Stimulated activated naive CD4-positive, alpha-beta T cell treated with Interleukin-2 at 50 U/mL for 16 hours (primary cell): ENCODE measurements around the gene CFAP100.

ENCODE experiments used
- DNase-seq: peaks from one replicate; lab custom pipeline; 2025; lab: John Stamatoyannopoulos, UW

CFAP100 gene

DNA sequence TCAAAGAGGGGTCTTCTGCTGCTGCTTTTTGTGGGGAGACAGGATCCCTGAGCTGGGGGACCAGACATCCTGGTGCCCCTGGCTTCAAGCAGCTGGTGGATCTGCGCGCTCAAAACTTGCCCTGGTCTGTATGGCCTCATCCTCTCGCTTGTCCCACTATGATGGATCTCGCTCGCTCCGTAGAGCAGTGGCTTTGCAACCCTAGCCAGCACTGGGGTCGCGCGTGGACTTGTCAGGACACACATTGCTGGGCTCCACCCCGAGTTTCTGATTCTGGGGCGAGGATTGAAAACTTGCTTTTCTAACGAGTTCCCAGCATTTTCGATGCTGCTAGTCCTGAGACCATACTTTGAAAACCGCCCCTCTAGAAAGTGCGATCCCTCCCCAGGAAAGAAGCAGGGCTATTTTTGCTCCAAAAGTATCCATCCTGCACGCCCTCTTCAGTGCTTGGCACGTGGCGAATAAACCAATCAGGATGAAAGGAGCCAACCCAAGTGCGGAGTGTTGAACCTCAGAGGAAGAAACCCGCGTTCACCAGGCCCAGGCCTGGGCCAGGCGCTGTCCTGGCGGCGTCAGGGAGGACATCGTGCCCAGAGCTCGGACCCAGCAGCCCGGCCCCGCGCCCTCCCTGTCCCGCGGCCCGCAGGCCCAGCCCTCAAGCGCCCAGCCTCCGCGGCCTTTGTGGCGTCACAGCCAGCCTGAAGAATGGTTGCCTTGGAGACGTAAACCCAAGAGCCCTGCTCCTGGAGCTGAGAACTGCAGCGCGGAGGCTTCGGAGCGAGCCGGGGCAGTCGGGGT, at the start of gene CFAP100:
Gene CFAP100, plus strand, starts transcription at position 731 of the 798 bp plus-strand sequence. CDS start 1,092 bp downstream, outside the sequence.
- DNase-seq = no peak

DNA sequence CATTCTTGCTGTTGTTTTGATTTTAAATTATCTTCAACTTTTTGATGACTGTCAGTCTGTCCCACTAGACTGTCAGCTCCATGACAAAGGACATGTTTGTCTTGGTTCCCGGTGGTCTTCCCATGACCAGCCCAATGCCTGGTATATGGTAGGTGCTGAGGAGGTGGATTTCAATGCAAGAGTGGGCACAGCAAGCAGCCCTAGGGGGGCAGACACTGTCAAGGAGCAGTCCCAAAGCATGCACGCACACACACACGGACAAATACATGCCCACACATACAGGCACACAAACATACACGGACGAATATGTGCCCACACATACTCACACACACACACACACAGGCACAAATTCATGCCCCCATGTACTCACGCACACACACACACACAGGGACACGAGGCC, 49.5 kb upstream of the CFAP100 start:
- DNase-seq = no peak

DNA sequence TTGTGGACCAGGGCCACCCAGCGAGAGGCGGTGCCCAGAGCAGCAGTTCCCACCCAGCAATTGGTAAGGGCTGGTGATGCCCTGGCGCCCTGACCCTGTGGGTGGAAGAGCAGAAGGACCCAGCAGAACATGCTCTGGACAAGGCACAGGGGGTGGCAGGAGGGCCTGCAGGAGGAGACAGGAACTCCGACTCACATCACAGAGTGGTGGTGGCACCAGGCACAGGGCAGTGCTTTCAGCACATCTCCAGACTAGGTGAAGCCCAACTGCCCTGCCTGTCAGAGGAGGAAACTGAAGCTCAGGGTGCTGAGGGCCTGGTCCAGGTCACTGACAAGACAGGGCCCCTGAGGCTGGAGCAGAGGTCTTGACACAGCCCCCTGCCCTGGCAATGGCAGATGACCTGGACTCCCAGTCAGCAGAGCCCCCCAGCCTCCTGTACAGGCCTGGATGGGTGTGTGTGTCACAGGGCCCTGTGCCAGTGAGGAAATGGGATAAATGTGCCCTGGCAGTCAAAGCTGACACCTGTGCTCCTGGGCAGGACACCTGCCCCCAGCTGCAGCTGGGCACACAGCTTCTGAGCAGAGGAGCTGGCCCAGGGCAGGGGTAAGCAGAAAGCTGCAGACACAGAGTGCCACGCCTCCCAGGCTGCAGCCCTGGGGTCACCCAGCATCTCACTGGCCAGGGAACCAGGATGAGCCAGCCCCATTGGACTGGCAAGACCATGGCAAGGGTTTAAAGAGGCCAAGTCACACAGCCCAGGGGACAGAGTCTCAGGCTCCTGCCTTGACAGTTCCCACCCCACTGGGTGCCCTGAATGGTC, 48.9 kb upstream of the CFAP100 start:
- no peak for DNase-seq

DNA sequence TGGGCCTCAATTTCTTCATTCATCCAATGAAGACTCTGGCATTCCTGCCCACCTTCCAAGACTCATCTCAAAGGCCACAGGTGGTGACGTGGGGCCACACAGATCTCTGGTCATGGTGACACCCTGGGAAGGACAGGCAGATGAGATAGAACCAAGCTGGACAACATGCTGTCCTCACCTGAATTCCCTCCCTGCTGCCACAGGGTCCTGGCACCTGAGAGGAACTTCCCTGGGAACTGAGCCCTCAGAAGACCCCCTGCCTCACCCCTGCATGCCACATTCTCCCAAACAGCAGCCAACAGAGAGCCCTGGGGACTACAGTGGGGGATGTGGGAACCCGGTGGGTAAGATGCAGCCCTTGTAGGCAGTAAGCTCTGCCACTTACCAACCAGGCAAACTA, 48.2 kb upstream of the CFAP100 start:
- no peak for DNase-seq

DNA sequence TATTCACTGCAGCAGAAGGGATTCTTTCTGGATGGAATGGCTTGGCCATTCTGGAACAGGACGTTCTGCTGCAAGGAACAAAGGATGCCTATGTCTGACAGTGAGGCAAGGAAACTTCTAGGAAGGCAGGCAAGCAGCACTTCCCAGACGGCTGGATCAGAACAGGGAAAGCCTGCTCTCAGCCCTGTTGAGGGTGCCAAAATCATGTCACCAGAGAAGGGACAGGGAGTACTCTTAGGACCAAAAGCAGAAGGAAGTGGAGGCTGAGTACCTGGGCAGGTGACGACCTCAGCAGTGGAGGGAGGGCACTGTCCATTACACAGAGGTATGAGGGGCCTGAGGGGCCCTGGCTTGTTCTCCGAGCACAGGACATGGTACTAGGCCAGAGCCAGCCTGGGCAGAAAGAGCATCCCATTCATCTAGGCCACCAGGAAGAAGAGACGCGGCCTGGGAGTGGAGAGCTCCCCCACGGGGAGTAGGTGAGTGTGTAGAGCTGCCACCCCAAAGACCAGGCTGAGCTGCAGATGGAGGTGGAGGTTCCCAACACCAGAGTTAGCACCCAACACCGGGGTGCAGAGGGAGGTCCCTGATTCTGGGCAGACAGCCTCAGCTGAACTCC, 47.1 kb upstream of the CFAP100 start:
- no peak for DNase-seq

DNA sequence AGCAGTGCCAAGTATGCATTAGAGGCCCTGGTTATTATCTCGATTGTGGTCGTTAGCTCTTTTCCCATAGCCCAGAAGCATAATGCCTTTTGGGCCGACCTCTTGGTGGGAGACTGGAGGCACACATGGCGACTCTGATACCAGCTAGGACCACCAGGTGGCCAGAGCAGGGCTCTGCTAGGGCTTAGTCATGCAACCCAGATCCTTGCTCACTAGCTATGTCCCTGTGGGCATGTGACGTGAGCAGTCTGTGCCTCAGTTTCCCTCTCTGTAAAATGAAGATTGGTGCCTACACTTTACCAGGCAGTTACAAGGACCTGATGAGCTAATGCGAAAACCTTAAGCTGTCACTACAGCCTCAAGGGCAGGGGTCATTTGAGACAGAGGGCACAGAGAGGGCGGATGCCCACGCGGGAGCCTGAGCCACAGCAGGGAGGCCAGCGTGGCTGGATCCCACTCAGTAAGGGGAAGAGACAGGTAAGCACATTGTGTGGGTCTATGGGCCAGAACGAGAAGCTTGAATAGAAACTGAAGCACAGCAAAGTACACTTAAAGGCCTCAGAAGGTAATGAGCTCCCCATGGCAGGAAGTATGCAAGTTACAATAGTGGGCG, 46.3 kb upstream of the CFAP100 start:
- DNase-seq = no peak

DNA sequence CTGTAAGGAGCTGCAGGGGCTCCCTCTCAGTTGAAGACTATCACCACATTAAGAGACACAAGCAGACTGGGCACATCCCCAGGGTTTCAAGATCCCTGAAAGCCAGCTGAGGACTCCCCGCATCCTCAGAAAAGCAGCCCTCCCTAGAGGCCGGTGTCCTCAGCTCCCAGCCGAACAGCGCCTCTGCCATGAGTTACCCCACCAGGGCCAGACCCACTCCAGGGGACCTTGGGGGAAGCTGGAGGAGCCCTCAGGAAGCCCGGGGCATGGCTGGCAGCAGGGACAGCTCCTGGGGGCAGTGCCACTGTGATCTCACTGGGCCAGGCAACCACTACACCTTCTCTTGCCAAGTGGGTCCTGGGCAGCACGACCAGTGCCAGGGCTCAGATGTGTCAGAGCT, 45.6 kb upstream of the CFAP100 start:
- no peak for DNase-seq

DNA sequence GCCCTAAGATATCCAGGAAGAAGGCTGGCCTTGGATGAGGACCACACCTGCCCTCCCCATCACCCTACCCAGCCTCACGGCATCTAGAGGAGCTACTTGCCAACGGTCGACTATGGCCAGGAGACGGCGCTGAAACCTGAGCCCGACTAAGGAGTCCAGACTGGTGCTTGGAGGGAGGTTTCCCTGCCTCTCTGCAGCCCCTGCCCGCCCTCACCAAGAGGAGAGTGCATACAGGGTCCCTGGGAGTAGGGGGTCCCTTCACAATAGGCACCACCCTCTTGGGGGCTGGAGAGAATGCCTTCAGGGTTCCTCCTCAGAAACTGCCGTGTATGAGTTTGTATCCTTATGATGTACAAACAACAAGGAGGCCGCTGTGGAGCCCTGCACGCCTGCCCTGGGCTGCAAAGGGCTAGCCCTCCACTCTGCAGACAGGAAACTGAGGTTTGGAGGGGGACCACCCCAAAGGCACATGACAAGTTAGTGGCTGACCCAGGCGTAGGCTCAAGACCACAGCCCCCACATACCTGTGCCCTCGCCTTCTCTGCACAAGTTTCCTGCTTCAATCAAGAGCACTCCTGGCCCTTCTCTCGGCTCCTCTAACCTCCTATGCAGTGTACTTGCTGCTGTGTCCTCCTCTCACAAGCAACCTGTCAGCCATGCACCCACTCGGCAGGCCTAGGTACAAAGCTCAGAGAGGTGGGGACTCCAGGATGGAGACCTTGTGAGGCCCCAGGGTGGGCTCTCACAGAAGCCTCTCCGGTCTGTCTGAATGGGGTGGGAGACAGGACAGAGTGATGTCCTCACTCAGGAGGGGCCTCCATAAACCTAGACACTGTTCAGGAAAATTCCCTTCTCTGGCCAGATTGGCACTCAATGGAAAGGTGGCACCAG, 44.9 kb upstream of the CFAP100 start:
- no peak for DNase-seq

DNA sequence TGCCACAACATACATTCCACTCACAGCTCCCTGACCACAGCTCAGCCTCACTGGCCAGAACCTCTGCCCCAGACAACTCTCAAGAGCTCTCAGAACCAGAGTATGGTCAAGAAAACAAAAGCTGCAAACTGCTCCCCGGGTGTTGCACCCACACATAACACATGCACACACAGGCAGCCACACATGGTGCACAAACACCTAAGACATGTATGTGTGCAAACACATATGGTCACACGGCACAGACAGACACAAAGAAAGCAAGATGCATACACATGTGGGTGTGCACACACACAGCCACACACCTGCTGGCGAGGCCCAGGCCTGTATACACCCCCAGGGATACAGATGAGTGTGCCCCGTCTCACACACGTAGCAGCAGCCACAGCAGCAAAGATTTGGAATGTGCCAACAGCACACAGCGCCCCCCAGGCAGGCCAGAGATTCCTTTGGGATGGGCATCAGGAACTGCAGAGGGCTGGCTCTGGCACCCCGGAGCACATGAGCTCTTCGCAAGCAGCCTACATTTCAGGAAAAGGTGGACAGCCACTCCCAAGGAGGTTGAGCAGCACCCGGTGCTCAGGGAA, 44.1 kb upstream of the CFAP100 start:
- no peak for DNase-seq

DNA sequence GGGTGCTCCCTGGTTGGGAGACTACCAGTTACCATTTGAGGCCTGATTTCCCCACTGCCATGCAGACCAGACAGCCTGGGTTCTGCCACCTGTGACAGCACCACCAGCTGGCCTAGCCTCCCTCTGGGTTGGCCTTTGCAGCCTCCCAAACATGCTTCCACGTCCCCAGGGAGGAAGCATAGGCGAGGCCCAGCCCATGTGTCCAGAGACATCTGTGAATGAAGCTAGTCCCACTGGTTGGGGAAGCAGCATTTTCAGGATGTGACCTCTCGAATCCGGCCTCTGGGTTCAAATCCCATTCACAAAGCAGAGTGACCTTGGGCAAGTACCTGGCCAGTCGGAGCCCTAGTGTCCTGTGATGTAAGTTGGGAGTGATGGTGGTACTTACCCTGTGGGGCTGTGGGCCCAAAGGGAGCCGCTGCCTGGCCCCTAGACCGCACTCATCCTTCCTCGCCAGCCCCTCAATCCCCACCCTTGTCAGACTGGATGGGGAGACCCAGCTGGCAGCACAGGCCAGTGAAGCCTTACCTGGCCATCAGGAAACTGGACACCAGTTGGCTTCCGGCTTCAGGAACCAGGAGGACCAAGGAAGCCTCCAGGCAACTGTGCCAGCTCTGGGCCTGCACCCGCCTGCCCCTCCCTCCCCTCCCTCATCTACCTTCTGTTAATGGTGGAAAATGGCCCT, 43.5 kb upstream of the CFAP100 start:
- no peak for DNase-seq

DNA sequence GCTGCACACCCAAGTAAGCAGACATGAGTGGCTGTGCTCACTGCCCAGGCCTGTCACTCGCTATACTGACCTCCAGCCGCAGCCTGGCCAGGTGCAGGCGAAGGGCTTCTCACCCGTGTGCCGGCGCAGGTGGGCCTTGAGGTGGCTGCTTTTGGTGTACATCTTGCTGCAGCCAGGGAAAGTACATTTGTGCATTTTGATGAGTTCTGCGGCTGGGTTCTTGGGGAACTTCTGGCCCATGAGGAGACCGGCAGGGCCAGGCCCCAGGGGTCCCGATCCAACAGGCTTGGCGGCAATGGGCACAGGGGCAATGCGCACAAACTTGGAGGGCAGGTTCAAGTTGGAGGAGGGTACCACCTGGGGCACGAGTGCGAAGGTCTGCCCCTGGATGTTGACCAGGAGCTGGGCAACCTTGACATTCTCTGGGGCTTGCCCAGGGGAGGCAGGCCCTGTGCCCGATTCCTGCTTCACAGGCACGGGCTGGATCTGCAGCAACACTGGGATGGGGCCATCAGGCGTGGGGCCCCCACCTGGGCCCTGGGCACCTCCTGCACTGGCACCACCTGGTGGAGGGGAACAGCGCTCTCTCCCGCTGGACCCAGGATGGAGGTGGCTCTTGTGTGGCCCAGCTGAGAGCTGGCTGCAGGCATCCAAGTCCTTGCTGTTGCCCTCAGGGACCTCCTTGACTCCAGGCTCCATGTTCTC, 42.8 kb upstream of the CFAP100 start:
- DNase-seq = no peak

DNA sequence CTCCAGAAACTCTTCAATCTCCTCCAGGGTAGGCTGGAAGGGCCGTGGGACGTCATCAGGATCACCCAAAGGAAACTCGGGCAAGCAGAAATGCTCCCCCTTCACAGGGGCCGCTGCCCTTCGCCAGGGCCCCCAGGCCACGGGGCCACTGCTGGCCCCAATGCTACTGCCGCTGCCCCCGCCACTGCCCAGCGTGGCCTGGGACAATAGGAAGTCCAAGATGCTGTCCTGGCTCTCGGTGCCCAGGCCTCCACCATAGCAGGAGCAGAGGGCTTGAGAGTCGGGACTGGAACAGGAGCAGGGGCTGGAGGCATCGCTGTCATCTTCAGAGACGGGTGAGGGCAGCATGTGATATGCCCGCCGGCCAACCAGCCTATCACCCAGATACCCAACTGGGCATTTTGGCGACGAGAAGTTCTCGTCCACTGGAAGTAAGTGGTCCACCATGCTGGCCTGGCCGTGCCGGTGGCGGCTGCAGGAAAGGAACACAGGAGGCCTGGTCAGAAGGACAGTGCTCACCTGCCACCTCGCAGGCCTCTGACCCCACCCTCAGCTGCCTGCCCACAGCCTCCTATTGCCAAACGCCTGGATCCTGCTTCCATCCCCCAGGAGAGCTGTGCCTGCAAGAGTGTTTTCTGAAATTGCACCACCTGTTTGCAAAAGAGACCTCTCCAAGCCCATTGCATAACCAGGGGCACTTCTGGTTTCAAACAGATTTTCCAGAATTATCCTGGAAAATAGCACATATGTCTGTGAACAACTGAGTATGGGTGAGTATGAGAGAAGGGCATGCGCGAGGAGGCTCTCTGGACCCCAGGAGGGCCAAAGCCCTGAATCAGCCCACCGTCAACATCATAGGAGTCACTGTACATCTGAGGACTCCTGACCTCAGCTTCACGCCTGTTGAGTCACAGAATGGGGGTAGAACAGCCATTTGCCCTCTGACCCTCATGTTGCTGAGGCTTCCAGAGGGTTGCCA, 41.9 kb upstream of the CFAP100 start:
- no peak for DNase-seq

DNA sequence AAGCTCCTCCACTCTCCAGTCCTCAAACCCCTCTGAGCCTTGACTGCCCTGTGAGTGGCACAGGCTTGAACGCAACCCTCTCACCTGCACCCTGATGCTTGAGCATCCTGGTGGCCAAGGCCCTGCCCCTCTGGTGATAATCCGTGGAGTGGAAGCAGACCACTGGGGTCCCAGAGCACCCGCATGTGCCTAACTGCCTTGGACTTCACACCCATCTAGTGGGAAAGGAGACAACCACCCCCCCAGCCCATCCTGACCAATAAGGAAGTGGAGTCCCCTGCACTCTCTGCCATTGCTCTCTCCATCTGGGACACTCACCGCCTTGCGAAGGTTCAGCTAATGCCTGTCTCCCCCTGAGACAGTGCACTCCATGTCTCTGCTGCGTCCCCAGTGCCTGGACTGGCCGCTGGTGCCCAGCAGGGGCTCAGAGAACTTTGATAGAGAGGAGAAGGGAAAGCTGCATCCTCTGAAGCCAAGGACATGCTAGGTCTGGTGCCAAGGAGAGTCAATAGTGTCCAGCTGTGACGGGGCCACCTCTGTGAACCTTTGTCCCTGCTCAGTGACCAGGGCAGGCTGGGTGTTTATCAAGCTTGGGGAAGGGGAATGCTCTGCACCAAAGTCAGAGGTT, 40.9 kb upstream of the CFAP100 start:
- no peak for DNase-seq

DNA sequence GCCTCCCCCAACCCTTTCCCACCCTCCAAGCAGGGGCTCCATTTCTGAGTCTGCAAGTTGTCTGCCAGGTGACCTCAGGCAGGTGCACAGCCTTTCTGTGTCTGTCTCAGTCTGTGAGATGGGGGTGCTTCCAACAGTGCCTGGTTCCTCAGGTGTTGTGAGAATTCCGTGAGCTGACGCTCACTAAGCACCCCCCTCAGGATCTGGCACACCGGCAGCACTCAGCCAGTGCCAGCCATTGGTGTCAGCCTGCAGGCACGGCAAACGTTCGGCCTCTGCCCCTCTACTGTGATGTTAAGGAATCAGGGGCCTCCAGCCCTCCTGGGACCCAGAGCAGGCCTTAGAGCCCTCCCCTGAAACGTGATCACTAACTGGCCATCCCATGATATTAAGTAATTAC, 39.9 kb upstream of the CFAP100 start:
- no peak for DNase-seq

DNA sequence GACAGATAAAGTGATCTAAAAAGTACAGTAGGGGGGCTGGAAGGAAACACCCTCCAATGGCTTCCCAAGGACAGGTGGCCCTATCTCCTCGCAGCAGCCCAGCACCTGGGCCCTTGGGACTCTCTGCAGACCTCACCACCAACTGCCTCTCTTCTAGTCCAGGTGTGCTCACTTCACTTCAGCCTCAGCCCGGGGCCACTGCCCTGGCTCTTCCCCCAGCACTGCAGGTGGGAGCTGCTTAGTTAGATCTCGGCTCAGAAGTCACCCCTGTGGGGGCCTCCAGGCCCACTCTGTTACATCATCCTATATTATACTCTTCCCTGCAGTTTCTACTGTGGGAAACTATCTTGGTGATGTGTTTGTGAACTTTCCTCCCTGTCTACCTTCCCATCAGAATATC, 39.5 kb upstream of the CFAP100 start:
- DNase-seq = no peak

DNA sequence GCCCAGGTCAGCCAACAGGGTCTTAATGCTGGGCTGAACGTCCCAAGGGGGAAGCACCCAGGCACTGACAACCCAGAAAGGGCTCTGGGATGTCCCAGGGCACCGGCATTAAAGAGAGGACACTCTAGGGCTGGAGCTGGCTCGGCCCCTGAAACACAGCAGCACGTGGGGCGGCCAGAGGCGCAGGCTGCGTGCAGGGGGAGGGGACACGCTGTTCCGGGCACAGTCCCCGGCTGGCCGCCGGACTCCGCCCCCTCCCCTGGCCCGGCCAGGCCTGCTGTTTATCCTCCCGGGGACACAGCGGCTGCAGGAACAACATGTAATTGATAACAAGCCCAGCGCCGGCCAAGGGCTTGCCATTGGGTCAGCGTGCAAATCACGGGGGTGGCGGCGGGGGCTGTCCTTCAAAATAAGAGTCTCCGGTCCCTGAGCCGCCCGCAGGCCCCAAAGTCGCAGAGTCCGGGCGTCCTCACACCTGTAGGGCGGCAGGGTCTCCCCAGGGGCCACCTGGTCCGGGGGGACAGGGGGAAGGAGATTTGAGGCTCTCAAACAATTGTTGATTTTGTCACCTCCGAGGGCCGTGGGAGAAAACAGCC, 38.8 kb upstream of the CFAP100 start:
- DNase-seq = no peak

DNA sequence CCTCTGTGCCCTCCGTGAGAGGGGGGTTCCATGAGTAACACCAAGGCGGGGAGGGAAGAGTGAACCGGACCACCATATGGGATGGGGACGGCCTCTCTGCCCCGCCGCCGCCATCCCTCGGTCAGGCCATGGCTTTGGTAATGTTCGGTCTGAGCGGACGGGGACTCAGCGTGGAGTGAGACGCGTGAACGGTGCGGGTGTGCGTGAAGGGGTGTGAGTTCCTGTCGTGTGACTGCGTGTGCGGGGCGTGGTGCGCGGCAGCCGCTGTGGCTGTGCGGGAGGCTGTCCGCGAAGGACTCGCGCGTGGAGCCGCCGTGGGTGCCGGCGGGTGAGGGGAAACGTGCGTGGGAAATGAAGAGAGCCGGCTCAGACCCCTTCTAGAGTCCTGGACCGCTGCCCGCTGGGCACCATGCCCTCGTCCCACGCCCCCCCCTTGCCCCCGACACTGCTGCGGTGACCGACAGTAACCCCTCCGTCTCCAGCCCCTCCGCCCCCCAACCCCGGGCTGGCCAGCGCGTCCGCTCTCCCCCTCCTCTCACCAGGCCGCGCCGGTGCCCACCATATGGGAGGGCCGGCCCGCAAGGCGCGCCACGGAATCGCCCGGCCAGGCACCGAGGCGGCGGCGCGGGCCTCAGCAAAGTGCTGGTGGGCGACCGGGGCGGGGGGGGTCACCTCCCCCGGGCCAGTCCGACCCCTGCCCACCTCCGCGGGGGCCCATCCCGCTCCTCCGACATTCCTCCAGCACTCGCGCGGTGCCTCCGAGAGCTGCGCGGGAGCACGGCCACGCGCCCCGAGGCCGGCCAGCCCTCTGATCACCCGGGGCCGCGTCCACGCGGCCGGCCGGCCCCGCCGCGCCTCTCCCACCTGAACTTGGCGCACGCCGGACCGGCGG, 38.1 kb upstream of the CFAP100 start:
- DNase-seq = no peak
